Right lobe of liver (tissue), 6 donors: Measurements from ENCODE around the gene NKAIN2. TPM values are rescaled to one million over a fixed set of nuclear protein-coding genes. Genes with fewer than 3 reads are reported as not detected.

ENCODE experiments used
- ATAC-seq, 4 donors: fragments of 200-7000 bp; cut with Tn5 transposase; one replicate each; pipeline ENCODE4 v1.9.1; 2020; ENCODE audit warnings: mild to moderate bottlenecking in 4 of 4, moderate library complexity in 4 of 4
- DNase-seq, 3 donors: peaks; one replicate each; pipeline ENCODE4 v3.0.0-alpha.2; 2020
- H3K27ac ChIP-seq, 3 donors: fragments of 200-600 bp; one replicate each; pipeline ENCODE4 v1.8.0; 2022
- H3K27me3 ChIP-seq, 2 donors: fragments of 200-600 bp; one replicate each; pipeline ENCODE4 v1.8.0; 2022
- H3K36me3 ChIP-seq, 4 donors: fragments of 200-600 bp; sonication (generic) in 1 of 4; one replicate each; pipeline versions ENCODE4 v1.5.1 to v1.8.0; 2017 to 2022; ENCODE audit warnings: control low read depth in 1 of 4
- H3K4me1 ChIP-seq, 4 donors: fragments of 200-600 bp; sonication (generic) in 1 of 4; one replicate each; pipeline versions ENCODE4 v1.5.1 to v1.8.0; 2017 to 2022; ENCODE audit warnings: control low read depth in 1 of 4
- H3K4me3 ChIP-seq, 3 donors: fragments of 200-600 bp; one replicate each; pipeline ENCODE4 v1.8.0; 2022
- H3K9me3 ChIP-seq, 4 donors: fragments of 200-600 bp; sonication (generic) in 1 of 4; one replicate each; pipeline versions ENCODE4 v1.5.1 to v1.8.0; 2017 to 2022; ENCODE audit warnings: control low read depth in 1 of 4
- CTCF ChIP-seq, 4 donors: fragments of 200-600 bp in 3 of 4; fragments of 450-650 bp in 1 of 4; IDR thresholded peaks; one replicate each; pipeline versions ENCODE4 v1.5.1 to v1.8.0; 2016 to 2022; ENCODE audit warnings: antibody characterized with exemption in 4 of 4, mild to moderate bottlenecking in 2 of 4
- POLR2A ChIP-seq: fragments of 450-650 bp; IDR thresholded peaks from one replicate; pipeline ENCODE4 v1.6.1; 2017; ENCODE audit warnings: antibody characterized with exemption, mild to moderate bottlenecking
- WGBS: methylation state at CpG from one replicate; pipeline ENCODE4 v1.1.6; 2018; ENCODE audit warnings: low coverage, low lambda C conversion rate; ENCODE audit not compliant: insufficient coverage; ENCODE audit errors: missing lambda C conversion rate; 5-methylcytosine and 5-hydroxymethylcytosine counted together
- intact Hi-C, 2 donors: fragments of 100-400 bp; cut with DNase I; formaldehyde crosslinking; loops; one replicate each; pipeline versions ENCODE4 v1.11.2 to v1.14.1; 2022
- total RNA-seq, 6 experiments: library from RNA; depleted of rRNA in 2 of 6; stranded (reverse); fragments of >200 nt in 2 of 6; fragmentation: NEBNext Ultra II Directional in 3 of 6; extraction: Animal tissue kit (Norgen Biotek cat#: 25700) in 3 of 6; gene quantifications; one replicate each; pipeline versions ENCODE4 v1.1.0 to v1.2.4, GENCODE V29; 2016 to 2023
- donor health status: DM: no; HTN: yes; CAD: no.
- donor health status: DM: no; HTN: no; CAD: no.
- donor health status: DM: no; HTN: no; CAD: no.
- donor health status: DM: no; HTN: yes; CAD: no.
- donor health status: DM: no; HTN: yes; CAD: no.

The NKAIN2 gene
- total RNA-seq, 6 experiments from 2014 or later: 0.16 to 0.28 TPM; not detected in 4

- Histone ChIP-seq H3K9me3 (no peaks in the 10 kb centered on the region), H3K27ac (no peak overlapping the region), H3K36me3 (no peaks in the 10 kb centered on the region), H3K27me3 (no peaks in the 10 kb centered on the region), H3K4me1 (no peaks in the 10 kb centered on the region), H3K4me3 (no peak overlapping the region)
- ATAC-seq (no peak), DNase-seq (no peak)
- TF ChIP-seq CTCF (IDR thresholded peaks at IDR 0.05): no peak
- no peak for TF ChIP-seq POLR2A
- WGBS: 46% methylated on average over 2 of the region's 2 CpGs
- intact Hi-C loops: no loop called here
Observed at GRCh38 chr6:124319410-124319809, 515.7 kb downstream of the NKAIN2 start.

GRCh38 chr6:124324237-124324636 lies 520.6 kb downstream of the NKAIN2 start:
- ATAC-seq: no peak
- Histone ChIP-seq H3K36me3 (no peaks in the 10 kb centered on the region), H3K9me3 (no peaks in the 10 kb centered on the region), H3K4me1 (no peaks in the 10 kb centered on the region), H3K4me3 (no peak overlapping the region), H3K27ac (no peak overlapping the region), H3K27me3 (no peaks in the 10 kb centered on the region)
- TF ChIP-seq POLR2A (no peak), CTCF (IDR thresholded peaks at IDR 0.05) (no peak)
- intact Hi-C loops: no loop called here
- no peak for DNase-seq

- no peak overlapping the region for H3K27ac ChIP-seq
- DNase-seq (no peak), ATAC-seq (no peak)
- H3K27me3 ChIP-seq: no peaks in the 10 kb centered on the region
- TF ChIP-seq CTCF (IDR thresholded peaks at IDR 0.05) (no peak), POLR2A (no peak)
- H3K4me3 ChIP-seq: no peak overlapping the region
- H3K4me1 ChIP-seq: no peaks in the 10 kb centered on the region
- intact Hi-C loops: no loop called here
- no peaks in the 10 kb centered on the region for H3K36me3 ChIP-seq
- 35% methylated on average over 1 of the region's 1 CpG for WGBS
- H3K9me3 ChIP-seq: no peaks in the 10 kb centered on the region
Observed at GRCh38 chr6:124330197-124330596, 526.5 kb downstream of the NKAIN2 start.

- Histone ChIP-seq H3K4me3 (no peak overlapping the region), H3K9me3 (no peaks in the 10 kb centered on the region), H3K27ac (no peak overlapping the region), H3K27me3 (no peaks in the 10 kb centered on the region), H3K4me1 (no peaks in the 10 kb centered on the region), H3K36me3 (no peaks in the 10 kb centered on the region)
- TF ChIP-seq POLR2A (no peak), CTCF (IDR thresholded peaks at IDR 0.05) (no peak)
- intact Hi-C loops: no loop called here
- DNase-seq (no peak), ATAC-seq (peak in 1 of 4 donors; percentile 46)
- 49% methylated on average over 4 of the region's 4 CpGs for WGBS
Observed at GRCh38 chr6:124334359-124334758, 530.7 kb downstream of the NKAIN2 start.
